Trophoblast cell (in vitro differentiated cells and primary cell): ENCODE measurements around the gene DDX18.
A peak's percentile ranks its signal among the peaks of the same experiment; 100 is the strongest.

Source experiments
- DNase-seq, 2 donors: peaks; one replicate each; pipeline ENCODE4 v3.0.0-alpha.2; 2016
- H2AFZ ChIP-seq: 2 replicates; pipeline ENCODE4 v1.6.1; 2013; ENCODE audit warnings: low read length, moderate library complexity, mild to moderate bottlenecking; ENCODE audit not compliant: insufficient read depth, poor library complexity
- H2AK5ac ChIP-seq: 2 replicates; pipeline ENCODE4 v1.6.1; 2013; ENCODE audit warnings: mild to moderate bottlenecking, low read length
- H2BK120ac ChIP-seq: 2 replicates; pipeline ENCODE4 v1.6.1; 2013; ENCODE audit warnings: low read length, mild to moderate bottlenecking, moderate library complexity; ENCODE audit not compliant: insufficient read depth, poor library complexity
- H2BK12ac ChIP-seq: 2 replicates; pipeline ENCODE4 v1.6.1; 2013; ENCODE audit warnings: mild to moderate bottlenecking, low read length, moderate library complexity
- H2BK5ac ChIP-seq: 2 replicates; pipeline ENCODE4 v1.6.1; 2013; ENCODE audit warnings: low read length, low read depth, moderate library complexity, mild to moderate bottlenecking; ENCODE audit not compliant: poor library complexity
- H3K14ac ChIP-seq: 2 replicates; pipeline ENCODE4 v1.6.1; 2013; ENCODE audit warnings: mild to moderate bottlenecking, low read length
- H3K18ac ChIP-seq: 2 replicates; pipeline ENCODE4 v1.6.1; 2013; ENCODE audit warnings: mild to moderate bottlenecking, low read length
- H3K23ac ChIP-seq: 2 replicates; pipeline ENCODE4 v1.6.1; 2013; ENCODE audit warnings: low read length
- H3K27ac ChIP-seq: 2 replicates; pipeline ENCODE4 v1.5.1; 2013; ENCODE audit warnings: low read depth, mild to moderate bottlenecking, inconsistent platforms, low read length, moderate library complexity
- H3K27me3 ChIP-seq: 2 replicates; pipeline ENCODE4 v1.6.1; 2013; ENCODE audit warnings: inconsistent platforms, mild to moderate bottlenecking, low read length, moderate library complexity; ENCODE audit not compliant: insufficient read depth
- H3K36me3 ChIP-seq, 2 experiments: 1 replicate in 1 of 2; 2 replicates in 1 of 2; pipeline ENCODE4 v1.6.1; 2013; ENCODE audit warnings: low read length in 2 of 2, mild to moderate bottlenecking in 2 of 2, moderate library complexity in 1 of 2; ENCODE audit not compliant: insufficient read depth in 2 of 2, control insufficient read depth in 1 of 2
- H3K4ac ChIP-seq: 2 replicates; pipeline ENCODE4 v1.6.1; 2013; ENCODE audit warnings: low read depth, mild to moderate bottlenecking, low read length, moderate library complexity
- H3K4me1 ChIP-seq, 2 experiments: 1 replicate in 1 of 2; 2 replicates in 1 of 2; pipeline ENCODE4 v1.6.1; 2013; ENCODE audit warnings: low read length in 2 of 2, mild to moderate bottlenecking in 2 of 2, moderate library complexity in 1 of 2; ENCODE audit not compliant: insufficient read depth in 2 of 2, control insufficient read depth in 1 of 2
- H3K4me2 ChIP-seq: 2 replicates; pipeline ENCODE4 v1.6.1; 2013; ENCODE audit warnings: inconsistent platforms, mild to moderate bottlenecking, low read length, moderate library complexity
- H3K4me3 ChIP-seq: 2 replicates; pipeline ENCODE4 v1.5.1; 2013; ENCODE audit warnings: mild to moderate bottlenecking, low read depth, low read length, inconsistent platforms
- H3K79me1 ChIP-seq: one replicate; pipeline ENCODE4 v1.6.1; 2013; ENCODE audit warnings: low read length
- H3K79me2 ChIP-seq: 2 replicates; pipeline ENCODE4 v1.6.1; 2013; ENCODE audit warnings: low read length, mild to moderate bottlenecking; ENCODE audit not compliant: control insufficient read depth, insufficient read depth, poor library complexity
- H3K9ac ChIP-seq: 2 replicates; pipeline ENCODE4 v1.6.1; 2013; ENCODE audit warnings: mild to moderate bottlenecking, low read length
- H3K9me3 ChIP-seq: 2 replicates; pipeline ENCODE4 v1.6.1; 2013; ENCODE audit warnings: low read depth, mild to moderate bottlenecking, control low read depth, inconsistent platforms, low read length; ENCODE audit not compliant: insufficient read depth
- H4K12ac ChIP-seq: 2 replicates; pipeline ENCODE4 v1.6.1; 2013; ENCODE audit warnings: low read depth, mild to moderate bottlenecking, low read length, moderate library complexity
- H4K8ac ChIP-seq: 2 replicates; pipeline ENCODE4 v1.6.1; 2013; ENCODE audit warnings: low read depth, mild to moderate bottlenecking, low read length, moderate library complexity
- H4K91ac ChIP-seq: one replicate; pipeline ENCODE4 v1.6.1; 2013; ENCODE audit warnings: low read depth, mild to moderate bottlenecking, low read length, moderate library complexity
- WGBS: extraction: QIAGEN DNeasy Blood & Tissue Kit; methylation state at CpG from one replicate; pipeline ENCODE4 v1.1.7; 2013; ENCODE audit warnings: missing lambda C conversion rate; ENCODE audit not compliant: insufficient read length, insufficient coverage; ENCODE audit errors: extremely low coverage; 5-methylcytosine and 5-hydroxymethylcytosine counted together

Gene DDX18

GRCh38 chr2:117775703-117776219 is 38.7 kb upstream of the DDX18 start:
- no peaks in the 10 kb centered on the region for H3K79me2 ChIP-seq
- no peak overlapping the region for H2BK120ac ChIP-seq

GRCh38 chr2:117776888-117777287 is 37.6 kb upstream of the DDX18 start:
- Histone ChIP-seq H2BK120ac (no peak overlapping the region), H2AFZ (no peak overlapping the region), H3K27ac (no peak overlapping the region), H3K14ac (no peak overlapping the region), H2BK5ac (no peak overlapping the region), H3K27me3 (no peaks in the 10 kb centered on the region), H3K9me3 (no peaks in the 10 kb centered on the region), H3K36me3 (no peaks in the 10 kb centered on the region), H2BK12ac (no peak overlapping the region), H3K79me2 (no peaks in the 10 kb centered on the region), H4K8ac (no peak overlapping the region), H3K9ac (no peak overlapping the region), H3K4ac (no peak overlapping the region), H2AK5ac (no peak overlapping the region), H3K4me2 (no peak overlapping the region), H3K4me3 (no peak overlapping the region), H3K4me1 (no peaks in the 10 kb centered on the region), H4K91ac (no peak overlapping the region), H3K18ac (no peak overlapping the region), H3K23ac (no peak overlapping the region), H4K12ac (no peak overlapping the region), H3K79me1 (no peaks in the 10 kb centered on the region)
- no peak for DNase-seq
- no CpG with 5 or more reads among the region's 8 CpGs for WGBS

More at GRCh38 chr2:117775703-117776219, 38.7 kb upstream of the DDX18 start:
- H3K4me1 ChIP-seq: no peaks in the 10 kb centered on the region
- H3K9me3 ChIP-seq: no peaks in the 10 kb centered on the region
- no peak overlapping the region for H2AK5ac ChIP-seq
- H3K4me3 ChIP-seq: no peak overlapping the region
- DNase-seq: no peak
- H2BK12ac ChIP-seq: no peak overlapping the region
- no peak overlapping the region for H3K9ac ChIP-seq
- no peaks in the 10 kb centered on the region for H3K79me1 ChIP-seq
- no peak overlapping the region for H4K8ac ChIP-seq
- H3K14ac ChIP-seq: no peak overlapping the region
- no peak overlapping the region for H3K4ac ChIP-seq
- no peak overlapping the region for H3K4me2 ChIP-seq
- H3K27me3 ChIP-seq: no peaks in the 10 kb centered on the region
- H2AFZ ChIP-seq: no peak overlapping the region
- no peak overlapping the region for H2BK5ac ChIP-seq
- no peak overlapping the region for H3K23ac ChIP-seq
- H3K36me3 ChIP-seq: no peaks in the 10 kb centered on the region
- no peak overlapping the region for H3K27ac ChIP-seq
- no peak overlapping the region for H4K91ac ChIP-seq
- no peak overlapping the region for H3K18ac ChIP-seq
- no peak overlapping the region for H4K12ac ChIP-seq

GRCh38 chr2:117785740-117786139 is 28.8 kb upstream of the DDX18 start:
- no peaks in the 10 kb centered on the region for H3K79me2 ChIP-seq
- no peaks in the 10 kb centered on the region for H3K27me3 ChIP-seq
- no peak overlapping the region for H3K9ac ChIP-seq
- no peak overlapping the region for H2AK5ac ChIP-seq
- no peak overlapping the region for H3K4ac ChIP-seq
- no peak overlapping the region for H2BK5ac ChIP-seq
- peak; percentile 42 to 74 for DNase-seq
- no peak overlapping the region for H2BK12ac ChIP-seq
- no peak overlapping the region for H2AFZ ChIP-seq
- H3K9me3 ChIP-seq: no peaks in the 10 kb centered on the region
- no peak overlapping the region for H3K18ac ChIP-seq
- H2BK120ac ChIP-seq: no peak overlapping the region
- H4K91ac ChIP-seq: no peak overlapping the region
- no peaks in the 10 kb centered on the region for H3K36me3 ChIP-seq
- H3K27ac ChIP-seq: no peak overlapping the region
- H4K12ac ChIP-seq: no peak overlapping the region
- H4K8ac ChIP-seq: no peak overlapping the region
- H3K4me2 ChIP-seq: no peak overlapping the region
- H3K14ac ChIP-seq: no peak overlapping the region
- H3K4me3 ChIP-seq: no peak overlapping the region
- H3K4me1 ChIP-seq: no peaks in the 10 kb centered on the region
- H3K23ac ChIP-seq: no peak overlapping the region
- H3K79me1 ChIP-seq: no peaks in the 10 kb centered on the region

- H3K36me3 ChIP-seq: no peaks in the 10 kb centered on the region
- H3K9me3 ChIP-seq: no peaks in the 10 kb centered on the region
- H3K23ac ChIP-seq: no peak overlapping the region
- H2AK5ac ChIP-seq: no peak overlapping the region
- no peak overlapping the region for H2BK120ac ChIP-seq
- H4K8ac ChIP-seq: no peak overlapping the region
- no peak overlapping the region for H3K4me2 ChIP-seq
- no peaks in the 10 kb centered on the region for H3K27me3 ChIP-seq
- H3K18ac ChIP-seq: no peak overlapping the region
- H2BK5ac ChIP-seq: no peak overlapping the region
- no peak overlapping the region for H2AFZ ChIP-seq
- H3K4me1 ChIP-seq: no peaks in the 10 kb centered on the region
- no peak overlapping the region for H3K4me3 ChIP-seq
- no peak overlapping the region for H3K27ac ChIP-seq
- H4K12ac ChIP-seq: no peak overlapping the region
- no peak overlapping the region for H2BK12ac ChIP-seq
- H4K91ac ChIP-seq: no peak overlapping the region
- no peaks in the 10 kb centered on the region for H3K79me2 ChIP-seq
- H3K4ac ChIP-seq: no peak overlapping the region
- no peaks in the 10 kb centered on the region for H3K79me1 ChIP-seq
- DNase-seq: no peak
- no peak overlapping the region for H3K9ac ChIP-seq
- no peak overlapping the region for H3K14ac ChIP-seq
Measured at GRCh38 chr2:117786520-117786919, 28.0 kb upstream of the DDX18 start.

- Histone ChIP-seq H2BK120ac (no peak overlapping the region), H4K91ac (no peak overlapping the region), H2AFZ (no peak overlapping the region), H3K27me3 (no peaks in the 10 kb centered on the region), H3K79me2 (no peaks in the 10 kb centered on the region), H4K8ac (no peak overlapping the region), H3K79me1 (no peaks in the 10 kb centered on the region), H3K4me1 (no peaks in the 10 kb centered on the region), H3K9me3 (no peaks in the 10 kb centered on the region), H3K18ac (no peak overlapping the region), H3K4me2 (no peak overlapping the region), H2BK5ac (no peak overlapping the region), H3K4ac (no peak overlapping the region), H2BK12ac (no peak overlapping the region), H4K12ac (no peak overlapping the region), H3K27ac (no peak overlapping the region), H3K23ac (no peak overlapping the region), H2AK5ac (no peak overlapping the region), H3K14ac (no peak overlapping the region), H3K36me3 (no peaks in the 10 kb centered on the region), H3K9ac (no peak overlapping the region), H3K4me3 (no peak overlapping the region)
- no peak for DNase-seq
Measured at GRCh38 chr2:117789505-117789904, 25.0 kb upstream of the DDX18 start.
